Heart left ventricle (tissue), 13 donors: ENCODE measurements around the gene FYCO1.
A peak's percentile ranks its signal among the peaks of the same experiment; 100 is the strongest.

Experiments
- POLR2A ChIP-seq, 2 donors: fragments of 450-650 bp; IDR thresholded peaks; one replicate each; pipeline ENCODE4 v1.6.1; 2017; ENCODE audit warnings: antibody characterized with exemption in 2 of 2, mild to moderate bottlenecking in 2 of 2, moderate library complexity in 2 of 2
- TF ChIP-seq, protein P1 (sequence below), 12 donors: fragments of 200-600 bp; sonication (generic) in 4 of 12; IDR thresholded peaks; one replicate each; pipeline versions ENCODE4 v1.5.0 to v1.8.0; 2018 to 2022; ENCODE audit warnings: antibody characterized with exemption in 12 of 12, mild to moderate bottlenecking in 5 of 12
- donor health status: ischemic (EF 13 %, LVEDD 7.1; RV severe dilation, severe dysfunction).
- donor health status: DM: no; HTN: yes; CAD: no.
- donor health status: DM: no; HTN: no; CAD: no.
- donor health status: ischemic (EF 25% LVEDD 6.9; RV normal size, moderate dysfunction).
- donor health status: ischemic (EF 25% LVEDD 5.7; RV mildly dilated, moderate dysfunction).
- donor health status: ischemic (EF 35%, LVEDD 5.7; RV mildly dilated, moderate dysfunction).
- donor health status: nonischemic (EF 11% LVEDD 7.7; RV severe dilation, severe dysfunction).
- donor health status: DM: yes; HTN: yes; CAD: no.
- donor health status: PGD.
- donor health status: ischemic (EF 29% LVEDD 5.4; RV normal size, mild dysfunction).
- donor health status: nonischemic (EF 23%, LVEDD 6.1; RV moderate dilation, normal function).

DNA sequence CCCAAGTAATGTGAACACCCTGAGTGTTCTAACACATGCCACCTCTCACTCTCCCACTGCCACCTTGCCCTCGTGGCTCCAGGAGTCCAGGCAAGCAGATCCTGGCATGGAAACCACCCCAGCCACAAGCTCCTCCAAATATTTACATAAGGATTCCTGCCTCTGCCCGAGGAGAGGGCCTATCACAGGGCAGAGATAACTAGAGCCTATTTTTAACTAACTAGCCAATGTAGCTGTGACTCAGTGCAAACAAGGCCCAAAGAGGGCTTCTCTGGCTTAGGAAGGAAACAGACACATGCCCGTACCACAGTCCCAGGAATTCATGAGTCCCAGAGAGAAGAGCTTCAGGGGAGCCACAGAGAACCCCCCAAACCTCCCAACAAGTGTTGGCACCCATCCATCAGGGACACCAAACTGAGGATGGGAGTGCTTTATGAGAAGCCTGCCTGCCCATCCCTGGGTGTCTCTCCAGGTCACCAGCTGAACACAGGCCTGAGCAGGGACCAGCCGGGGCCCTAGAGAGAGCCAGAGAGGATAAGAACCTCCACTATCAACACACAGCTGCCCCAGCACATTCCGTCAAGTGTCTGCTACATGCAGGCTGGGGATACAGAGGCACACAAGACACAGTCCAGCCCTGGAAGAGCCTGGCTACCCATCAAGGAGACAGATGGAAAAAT lies 9.2 kb downstream of the FYCO1 start:
- TF ChIP-seq, protein P1, sequence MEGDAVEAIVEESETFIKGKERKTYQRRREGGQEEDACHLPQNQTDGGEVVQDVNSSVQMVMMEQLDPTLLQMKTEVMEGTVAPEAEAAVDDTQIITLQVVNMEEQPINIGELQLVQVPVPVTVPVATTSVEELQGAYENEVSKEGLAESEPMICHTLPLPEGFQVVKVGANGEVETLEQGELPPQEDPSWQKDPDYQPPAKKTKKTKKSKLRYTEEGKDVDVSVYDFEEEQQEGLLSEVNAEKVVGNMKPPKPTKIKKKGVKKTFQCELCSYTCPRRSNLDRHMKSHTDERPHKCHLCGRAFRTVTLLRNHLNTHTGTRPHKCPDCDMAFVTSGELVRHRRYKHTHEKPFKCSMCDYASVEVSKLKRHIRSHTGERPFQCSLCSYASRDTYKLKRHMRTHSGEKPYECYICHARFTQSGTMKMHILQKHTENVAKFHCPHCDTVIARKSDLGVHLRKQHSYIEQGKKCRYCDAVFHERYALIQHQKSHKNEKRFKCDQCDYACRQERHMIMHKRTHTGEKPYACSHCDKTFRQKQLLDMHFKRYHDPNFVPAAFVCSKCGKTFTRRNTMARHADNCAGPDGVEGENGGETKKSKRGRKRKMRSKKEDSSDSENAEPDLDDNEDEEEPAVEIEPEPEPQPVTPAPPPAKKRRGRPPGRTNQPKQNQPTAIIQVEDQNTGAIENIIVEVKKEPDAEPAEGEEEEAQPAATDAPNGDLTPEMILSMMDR (IDR thresholded peaks at IDR 0.05): no peak
- peak in 1 of 2 donors; percentile 16 for TF ChIP-seq POLR2A (IDR thresholded peaks at IDR 0.05)
